NCI-H2029 (cell line): Measurements from ENCODE around the gene ZBTB5.
"Not testable (repeated sequence)": the region's sequence is repeated elsewhere in the genome, so short reads cannot be mapped to it uniquely, and the experiment has no call there.

ENCODE experiments used
- DNase-seq: peaks from one replicate; lab custom pipeline; 2025; lab: John Stamatoyannopoulos, UW

The ZBTB5 gene

DNA sequence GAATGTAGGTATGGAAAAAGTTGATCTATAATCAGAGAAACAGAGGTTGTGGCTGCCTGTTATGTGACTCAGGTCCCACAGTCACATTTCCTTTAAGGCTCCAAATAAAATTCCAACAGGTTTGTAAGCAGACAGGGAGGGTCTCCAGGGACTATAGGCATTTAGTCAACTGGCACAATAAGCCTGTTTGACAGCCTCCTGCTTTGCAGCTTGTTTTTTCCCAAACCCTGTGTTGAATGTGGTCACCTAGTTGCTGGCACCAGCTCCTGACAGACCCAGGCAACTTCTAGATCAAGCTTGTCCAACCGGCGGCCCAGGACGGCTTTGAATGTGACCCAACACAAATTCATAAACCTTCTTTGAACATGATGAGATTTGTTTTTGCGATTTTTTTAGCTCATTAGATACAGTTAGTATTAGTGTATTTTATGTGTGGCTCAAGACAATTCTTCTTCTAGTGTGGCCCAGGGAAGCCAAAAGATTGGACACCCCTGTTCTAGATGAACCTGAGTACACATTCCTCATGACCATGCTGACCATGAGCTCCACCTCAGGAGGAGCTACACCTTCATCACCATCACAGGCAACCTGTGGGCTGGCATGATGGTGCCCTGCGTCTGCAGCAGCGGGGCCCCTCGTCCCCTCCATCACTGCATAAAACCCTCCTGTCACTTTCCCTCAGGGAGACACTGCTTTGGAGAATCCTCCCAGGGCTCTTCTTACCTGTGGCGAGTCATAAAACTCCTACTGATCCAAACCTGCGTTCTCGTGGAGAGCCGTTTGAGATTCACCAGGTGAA is 58.4 kb downstream of the ZBTB5 start:
- DNase-seq = no peak

DNA sequence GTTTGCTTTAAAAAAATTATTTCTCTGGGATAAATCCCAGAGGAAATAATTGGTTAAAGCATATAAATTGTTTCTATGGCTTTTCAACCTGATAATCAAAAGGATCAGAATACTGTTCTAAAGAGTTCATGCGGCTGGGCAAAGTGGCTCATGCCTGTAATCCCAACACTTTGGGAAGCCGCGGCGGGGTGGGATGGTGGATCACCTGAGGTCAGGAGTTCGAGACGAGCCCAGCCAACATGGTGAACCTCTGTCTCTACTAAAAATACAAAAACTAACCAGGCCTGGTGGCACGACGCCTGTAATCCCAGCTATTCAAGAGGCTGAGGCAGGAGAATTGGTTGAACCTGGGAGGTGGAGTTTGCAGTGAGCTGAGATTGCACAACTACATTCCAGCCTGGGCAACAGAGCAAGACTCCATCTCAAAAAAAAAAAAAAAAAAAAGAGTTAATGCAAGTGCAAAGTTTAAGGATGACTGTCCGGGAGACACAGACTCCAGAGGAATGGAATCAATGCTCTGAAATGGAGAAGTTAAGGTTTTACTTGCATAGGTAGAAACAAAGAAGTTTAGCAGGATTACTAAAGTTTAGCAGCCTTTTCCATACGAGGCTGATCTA is 59.4 kb downstream of the ZBTB5 start:
- DNase-seq = no peak

DNA sequence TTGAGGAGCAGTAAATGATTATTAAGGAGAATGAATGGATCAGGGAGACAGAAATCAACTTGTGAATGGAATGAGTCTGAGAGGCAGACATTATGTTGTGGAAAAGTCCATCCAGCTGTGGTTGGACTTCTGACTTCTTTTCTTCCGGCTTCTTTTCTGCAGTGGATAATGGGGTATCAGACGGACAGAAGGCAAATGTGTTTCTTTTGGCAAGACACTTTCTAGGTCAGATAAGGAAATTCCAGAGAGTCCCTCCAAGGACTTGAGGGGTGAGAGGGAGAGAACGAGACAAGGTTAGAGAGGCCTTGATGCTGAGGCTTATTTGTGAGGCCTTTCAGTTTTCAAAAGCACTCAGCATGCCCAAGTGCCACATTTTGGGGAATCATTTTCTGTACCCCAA is 59.9 kb downstream of the ZBTB5 start:
- DNase-seq = no peak

DNA sequence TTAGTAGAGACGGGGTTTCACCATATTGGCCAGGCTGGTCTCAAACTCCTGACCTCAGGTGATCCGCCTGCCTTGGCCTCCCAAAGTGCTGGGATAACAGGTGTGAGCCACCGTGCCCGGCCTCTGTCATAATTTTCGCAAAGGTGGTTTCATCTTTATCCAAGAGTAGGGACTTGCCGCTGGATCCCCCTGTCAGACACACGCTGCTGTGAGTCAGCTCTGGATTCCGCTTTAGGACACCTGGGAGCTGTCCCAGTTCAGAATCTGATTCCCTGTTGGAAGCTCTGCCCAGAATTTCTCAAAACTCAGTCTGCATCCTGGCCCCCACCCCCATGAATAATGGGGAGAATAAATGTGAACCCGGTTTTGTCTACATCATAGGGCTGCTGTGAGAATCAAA is 60.7 kb downstream of the ZBTB5 start:
- no peak for DNase-seq

DNA sequence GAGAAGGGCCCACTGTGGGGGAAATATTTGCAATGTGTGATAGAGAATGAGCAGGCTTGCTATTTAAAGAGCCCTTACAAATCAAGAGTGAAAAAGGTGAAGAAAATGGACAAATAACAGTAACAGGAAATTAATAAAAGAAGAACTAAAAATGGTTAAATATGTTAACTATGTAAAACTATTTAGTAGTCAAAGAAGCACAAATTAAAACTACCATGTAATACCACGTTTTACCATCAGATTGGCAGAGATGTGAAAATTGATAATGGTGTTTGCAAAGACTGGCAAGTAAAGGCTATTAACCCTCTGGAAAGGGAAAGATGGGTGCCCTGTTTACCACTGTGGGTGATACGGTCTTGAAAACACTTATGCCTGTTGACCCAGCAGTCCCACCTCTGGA is 65.9 kb downstream of the ZBTB5 start:
- DNase-seq = no peak

DNA sequence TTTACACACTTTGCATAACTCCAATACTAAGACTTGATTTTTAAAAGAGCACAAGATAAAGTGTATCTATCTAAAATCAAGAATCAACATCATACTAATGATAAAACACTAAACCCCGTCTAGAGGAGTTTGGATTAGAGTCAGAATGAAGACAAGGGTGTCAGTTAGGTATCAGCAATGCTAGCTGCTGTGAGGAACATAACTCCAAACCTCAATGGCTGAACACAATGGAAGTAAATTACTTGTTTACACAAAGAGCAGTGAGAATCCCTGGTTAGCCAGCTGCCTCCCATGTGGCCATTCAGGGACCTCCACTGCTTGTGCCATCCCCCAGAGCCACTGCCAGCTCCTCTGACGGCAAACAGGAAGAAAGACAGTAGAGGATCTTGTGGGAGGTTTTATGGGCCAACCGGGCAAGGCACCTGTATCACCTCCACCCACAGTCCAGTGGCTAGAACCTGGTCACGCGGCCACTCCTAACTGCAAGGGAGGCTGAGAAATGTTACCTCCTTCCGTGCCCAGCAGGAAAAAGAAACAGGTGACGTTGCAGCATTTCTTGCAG is 66.7 kb downstream of the ZBTB5 start:
- DNase-seq = no peak

DNA sequence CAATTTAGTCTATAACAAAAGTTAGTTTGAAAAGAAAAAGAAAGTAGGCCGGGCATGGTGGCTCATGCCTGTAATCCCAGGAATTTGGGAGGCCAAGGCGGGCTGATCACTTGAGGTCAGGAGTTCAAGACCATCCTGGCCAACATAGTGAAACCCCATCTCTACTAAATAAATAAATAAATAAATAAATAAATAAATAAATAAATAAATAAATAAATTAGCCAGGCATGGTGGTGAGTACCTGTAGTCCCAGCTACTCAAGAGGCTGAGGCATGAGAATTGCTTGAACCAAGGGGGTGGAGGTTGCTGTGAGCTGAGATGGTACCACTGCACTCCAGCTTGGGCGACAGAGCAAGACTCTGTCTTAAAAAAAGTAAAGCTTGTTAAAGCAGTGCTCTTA is 67.3 kb downstream of the ZBTB5 start:
- DNase-seq = not testable (repeated sequence)

DNA sequence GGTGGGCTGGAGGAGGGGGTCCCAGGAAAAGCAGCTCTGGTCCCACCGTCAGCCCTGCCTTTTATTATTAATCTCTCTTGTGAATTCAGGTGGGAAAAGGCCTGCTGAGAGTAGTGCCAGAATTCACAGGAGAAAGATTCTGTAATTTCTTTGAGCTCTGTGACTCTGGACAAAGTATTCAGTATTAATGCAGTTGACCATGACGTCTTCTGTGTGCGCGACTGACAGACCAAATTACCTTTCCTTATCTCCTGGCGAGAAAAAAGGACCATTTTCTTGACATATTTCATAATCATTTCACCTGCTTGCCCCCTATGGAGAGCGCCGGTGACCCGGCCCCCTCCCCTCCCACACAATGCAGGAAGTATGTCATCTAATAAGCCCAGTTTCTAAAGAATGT is 69.6 kb downstream of the ZBTB5 start:
- DNase-seq = no peak

DNA sequence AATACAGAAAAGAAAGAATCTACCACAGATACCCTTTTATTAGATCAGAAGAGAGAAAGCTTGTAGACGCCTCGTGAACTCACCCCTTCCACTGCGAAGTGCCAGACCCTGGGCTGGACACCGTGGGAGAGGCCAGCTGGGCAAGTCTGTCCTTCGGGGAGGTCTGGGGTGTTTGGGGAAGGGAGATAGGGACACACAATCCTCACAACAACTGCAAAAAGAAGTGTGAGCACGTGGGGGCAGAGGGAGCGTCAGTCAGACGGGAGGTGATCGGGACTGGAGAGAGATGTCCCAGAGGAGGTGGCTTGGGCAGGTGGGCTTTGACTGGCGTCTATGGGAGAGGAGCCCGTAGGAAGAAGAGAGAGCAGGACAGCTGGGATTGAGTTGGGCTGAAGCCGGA is 70.0 kb downstream of the ZBTB5 start:
- no peak for DNase-seq

DNA sequence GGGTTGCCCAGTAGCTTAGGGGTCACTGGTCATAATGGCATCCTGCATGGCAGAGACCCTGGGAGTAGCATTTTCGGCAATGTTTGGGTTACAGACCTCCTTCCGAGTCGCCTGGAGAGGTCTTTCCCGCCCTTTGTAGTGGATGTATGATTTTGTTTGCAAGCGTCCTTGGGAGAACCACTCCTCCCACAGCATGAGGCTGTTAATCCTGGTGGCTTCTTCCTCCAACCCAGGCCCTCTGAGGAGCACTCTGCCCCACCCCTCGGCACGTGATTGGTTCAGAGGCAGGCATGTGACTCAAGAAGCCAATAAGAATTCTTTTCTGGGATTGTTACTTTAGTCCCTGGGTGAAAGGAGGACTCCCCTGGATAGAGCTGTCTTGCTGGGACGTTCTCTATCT is 73.0 kb downstream of the ZBTB5 start:
- DNase-seq = no peak

DNA sequence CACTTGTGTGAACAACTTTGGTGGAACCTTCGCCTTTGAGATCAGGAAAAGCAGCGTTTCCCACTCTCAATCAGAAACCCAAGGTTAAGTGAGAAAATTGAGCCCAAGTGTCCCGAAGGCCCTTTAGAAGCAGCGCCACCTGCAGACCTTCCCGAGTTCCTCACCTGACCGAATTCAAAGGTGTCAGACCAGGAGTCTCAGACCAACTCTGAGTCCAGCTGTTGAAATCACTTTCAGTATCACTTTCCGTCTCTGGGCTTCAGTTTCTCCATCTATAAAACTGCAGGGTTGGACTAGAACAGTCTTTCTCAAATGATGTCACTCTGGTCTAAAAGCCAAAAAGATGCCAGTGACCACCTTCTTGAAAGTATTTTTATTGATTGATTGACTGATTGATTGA is 74.5 kb downstream of the ZBTB5 start:
- no peak for DNase-seq
